ENCODE data around the gene KIAA2012.

DNA sequence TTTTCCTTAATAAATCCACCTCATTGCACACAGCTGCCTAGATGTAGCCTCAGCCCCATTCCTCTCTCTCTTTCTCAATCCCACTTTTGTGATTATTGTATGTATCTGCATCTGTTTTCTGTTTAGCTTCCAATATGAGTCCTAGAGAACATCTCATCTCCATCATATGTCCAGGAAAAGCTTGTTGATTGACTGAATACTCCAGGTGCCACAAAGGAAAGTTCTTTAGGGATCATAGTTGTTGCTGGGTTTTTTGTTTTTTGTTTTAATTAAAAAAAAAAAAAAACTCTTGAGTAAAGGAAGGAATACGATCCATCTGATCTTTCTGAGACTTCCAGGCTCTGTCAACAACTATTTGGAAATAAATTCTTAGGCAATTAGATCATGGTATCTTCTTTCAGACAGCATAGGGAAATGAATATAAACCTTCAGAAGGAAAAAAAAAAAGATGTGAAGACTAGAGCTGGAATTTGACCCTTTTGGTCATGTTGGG lies 42.5 kb downstream of the KIAA2012 start:
- TF ChIP-seq, protein P1, sequence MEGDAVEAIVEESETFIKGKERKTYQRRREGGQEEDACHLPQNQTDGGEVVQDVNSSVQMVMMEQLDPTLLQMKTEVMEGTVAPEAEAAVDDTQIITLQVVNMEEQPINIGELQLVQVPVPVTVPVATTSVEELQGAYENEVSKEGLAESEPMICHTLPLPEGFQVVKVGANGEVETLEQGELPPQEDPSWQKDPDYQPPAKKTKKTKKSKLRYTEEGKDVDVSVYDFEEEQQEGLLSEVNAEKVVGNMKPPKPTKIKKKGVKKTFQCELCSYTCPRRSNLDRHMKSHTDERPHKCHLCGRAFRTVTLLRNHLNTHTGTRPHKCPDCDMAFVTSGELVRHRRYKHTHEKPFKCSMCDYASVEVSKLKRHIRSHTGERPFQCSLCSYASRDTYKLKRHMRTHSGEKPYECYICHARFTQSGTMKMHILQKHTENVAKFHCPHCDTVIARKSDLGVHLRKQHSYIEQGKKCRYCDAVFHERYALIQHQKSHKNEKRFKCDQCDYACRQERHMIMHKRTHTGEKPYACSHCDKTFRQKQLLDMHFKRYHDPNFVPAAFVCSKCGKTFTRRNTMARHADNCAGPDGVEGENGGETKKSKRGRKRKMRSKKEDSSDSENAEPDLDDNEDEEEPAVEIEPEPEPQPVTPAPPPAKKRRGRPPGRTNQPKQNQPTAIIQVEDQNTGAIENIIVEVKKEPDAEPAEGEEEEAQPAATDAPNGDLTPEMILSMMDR (conservative IDR thresholded peaks at IDR 0.05; ENCODE audit: low read length) = no peak
- TF ChIP-seq EZH2phosphoT487 (IDR thresholded peaks at IDR 0.05; ENCODE audit: borderline replicate concordance, low read depth, low read length) = no peak
